Thyroid gland (tissue), 4 donors: ENCODE data around the gene MAP4.

ENCODE experiments used
- CTCF ChIP-seq, 6 experiments: fragments of 200-600 bp in 3 of 6; fragments of 450-650 bp in 3 of 6; sonication (generic) in 3 of 6; IDR thresholded peaks; one replicate each; pipeline ENCODE4 v1.5.1; 2016 to 2019; ENCODE audit warnings: antibody characterized with exemption in 6 of 6, mild to moderate bottlenecking in 2 of 6, inconsistent platforms in 1 of 6, moderate library complexity in 1 of 6
- POLR2A ChIP-seq, 2 donors: fragments of 450-650 bp; IDR thresholded peaks; one replicate each; pipeline ENCODE4 v1.6.1; 2017; ENCODE audit warnings: antibody characterized with exemption in 2 of 2, mild to moderate bottlenecking in 2 of 2, moderate library complexity in 1 of 2

DNA sequence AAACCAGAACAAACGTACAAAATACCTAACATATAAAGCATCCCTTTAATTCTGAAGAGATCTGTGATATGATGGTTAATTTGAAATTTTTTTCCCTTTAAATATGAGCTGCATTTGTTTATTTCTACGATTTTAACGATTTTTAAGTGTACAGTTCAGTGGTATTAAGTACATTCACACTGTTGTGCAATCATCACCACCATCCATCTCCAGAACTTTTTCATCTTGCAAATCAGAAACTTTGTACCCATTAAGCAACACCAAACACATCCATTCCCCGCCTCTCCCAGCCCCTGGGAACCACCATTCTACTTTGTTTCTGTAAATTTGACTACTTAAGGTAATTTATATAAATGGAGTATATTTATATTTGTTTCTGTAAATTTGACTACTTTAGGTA is 51.5 kb downstream of the MAP4 start:
- TF ChIP-seq CTCF (IDR thresholded peaks at IDR 0.05) = no peak
- TF ChIP-seq POLR2A (IDR thresholded peaks at IDR 0.05) = no peak
